HepG2 (cell line): ENCODE results near the gene PKDREJ. TPM values are rescaled to one million over a fixed set of nuclear protein-coding genes. Genes with fewer than 3 reads are reported as not detected.

Source experiments
- ATAC-seq: fragments of 200-7000 bp; cut with Tn5 transposase; 3 replicates; pipeline ENCODE4 v1.9.1; 2020; ENCODE audit warnings: mild to moderate bottlenecking, moderate library complexity
- BruUV-seq: library from RNA; stranded (reverse); fragments of 400-500 nt; replicated peaks from 2 replicates; lab custom pipeline; 2021; lab: Mats Ljungman, UMichigan
- CTCF ChIA-PET: fragments of 300-600 bp; formaldehyde crosslinking; extraction: SDS; loops from one replicate; lab custom pipeline; 2021; ENCODE audit warnings: low total read pairs, inconsistent platforms, low intra/inter-chr PET ratio; lab: Yijun Ruan, JAX
- POLR2A ChIA-PET: fragments of 350-600 bp; sonication (Branson Sonifier 250); formaldehyde crosslinking; loops from one replicate; lab custom pipeline; 2020; ENCODE audit warnings: antibody characterized with exemption, inconsistent platforms; lab: Yijun Ruan, JAX
- DNase-seq: peaks from one replicate; pipeline ENCODE4 v3.0.0-alpha.2; 2015; ENCODE audit warnings: low spot score
- FAIRE-seq: peaks from 3 replicates; lab custom pipeline; 2011; peaks lifted over from hg19 to GRCh38; lab: Jason Lieb, UNC
- H2AFZ ChIP-seq: one replicate; pipeline ENCODE4 v1.6.1; 2011; ENCODE audit warnings: low read length, inconsistent platforms
- H3K27ac ChIP-seq: fragments of 300-600 bp; 3 replicates; pipeline ENCODE4 v1.8.0; 2011; ENCODE audit warnings: mixed run types, mild to moderate bottlenecking, mixed read lengths, low read length, inconsistent platforms; ENCODE audit not compliant: insufficient read depth; ENCODE audit errors: extremely low read length
- H3K27me3 ChIP-seq, 2 experiments: fragments of 200-600 bp in 1 of 2; 2 replicates in 1 of 2; 3 replicates in 1 of 2; pipeline versions ENCODE4 v1.6.0 to v1.8.0; 2011; ENCODE audit warnings: low read length in 2 of 2, mild to moderate bottlenecking in 2 of 2, moderate library complexity in 2 of 2, inconsistent platforms in 1 of 2; ENCODE audit not compliant: insufficient read depth in 2 of 2, control insufficient read depth in 1 of 2
- H3K36me3 ChIP-seq, 2 experiments: fragments of 200-600 bp in 1 of 2; replicated peaks in 1 of 2; 2 replicates in 1 of 2; 3 replicates in 1 of 2; pipeline versions ENCODE4 v1.5.1 to v1.8.0; 2011; ENCODE audit warnings: low read length in 2 of 2, inconsistent platforms in 1 of 2; ENCODE audit not compliant: insufficient read depth in 2 of 2, control insufficient read depth in 1 of 2
- H3K4me1 ChIP-seq: 2 replicates; pipeline ENCODE4 v1.5.1; 2012; ENCODE audit warnings: low read length, inconsistent platforms; ENCODE audit not compliant: insufficient read depth
- H3K4me2 ChIP-seq: 2 replicates; pipeline ENCODE4 v1.6.0; 2011; ENCODE audit warnings: low read depth, low read length, inconsistent platforms
- H3K4me3 ChIP-seq, 3 experiments: fragments of 200-600 bp in 1 of 3; sonication (generic), shearing (Covaris generic) in 1 of 3; replicated peaks in 1 of 3; 2 replicates each; pipeline ENCODE4 v1.5.1; 2011 to 2016; ENCODE audit warnings: low read length in 3 of 3, inconsistent platforms in 2 of 3, low read depth in 2 of 3, mild to moderate bottlenecking in 2 of 3, control low read depth in 1 of 3, mixed read lengths in 1 of 3; ENCODE audit not compliant: insufficient read depth in 1 of 3
- H3K79me2 ChIP-seq: one replicate; pipeline ENCODE4 v1.6.1; 2011; ENCODE audit warnings: low read length, inconsistent platforms; ENCODE audit not compliant: insufficient read depth
- H3K9ac ChIP-seq: 2 replicates; pipeline ENCODE4 v1.6.0; 2011; ENCODE audit warnings: mild to moderate bottlenecking, low read depth, low read length, inconsistent platforms; ENCODE audit not compliant: insufficient read depth
- H3K9me3 ChIP-seq: 2 replicates; pipeline ENCODE4 v1.5.1; 2012; ENCODE audit warnings: mild to moderate bottlenecking, low read length
- H4K20me1 ChIP-seq: 2 replicates; pipeline ENCODE4 v1.6.0; 2011; ENCODE audit warnings: inconsistent platforms, mild to moderate bottlenecking, low read length, moderate library complexity; ENCODE audit not compliant: insufficient read depth
- AGO2 ChIP-seq: fragments of 200-400 bp; formaldehyde crosslinking; optimal IDR thresholded peaks from 2 replicates; pipeline ENCODE3; 2017; ENCODE audit warnings: mild to moderate bottlenecking, low read depth, low read length, moderate library complexity
- CBX2 ChIP-seq, 2 experiments: fragments of 200-600 bp in 1 of 2; sonication (generic); formaldehyde crosslinking in 1 of 2; IDR thresholded peaks; 2 replicates each; pipeline versions ENCODE4 v1.7.0 to v1.8.1; 2018 to 2022; ENCODE audit warnings: low read depth in 2 of 2, low read length in 1 of 2, mild to moderate bottlenecking in 1 of 2, missing genetic modification reagents in 1 of 2
- KLF13 ChIP-seq: sonication (generic); formaldehyde crosslinking; IDR thresholded peaks from 2 replicates; pipeline ENCODE4 v1.4.0; 2020; ENCODE audit warnings: mild to moderate bottlenecking, missing genetic modification reagents
- RBFOX2 ChIP-seq: fragments of 200-400 bp; formaldehyde crosslinking; IDR thresholded peaks from 2 replicates; pipeline ENCODE4 v1.6.1; 2017; ENCODE audit warnings: low read depth, mild to moderate bottlenecking, low read length
- RFXAP ChIP-seq: sonication (generic); formaldehyde crosslinking; IDR thresholded peaks from 2 replicates; pipeline ENCODE4 v1.4.0; 2020; ENCODE audit warnings: missing genetic modification reagents, borderline replicate concordance
- ZFX ChIP-seq: sonication (generic); formaldehyde crosslinking; IDR thresholded peaks from 2 replicates; pipeline ENCODE4 v1.4.0; 2020; ENCODE audit warnings: mild to moderate bottlenecking, low read depth, missing genetic modification reagents, moderate library complexity
- ZNF260 ChIP-seq: sonication (generic); formaldehyde crosslinking; IDR thresholded peaks from 2 replicates; pipeline ENCODE4 v1.4.0; 2020; ENCODE audit warnings: missing genetic modification reagents, low read depth, mild to moderate bottlenecking, borderline replicate concordance
- ZNF33B ChIP-seq: sonication (generic); formaldehyde crosslinking; IDR thresholded peaks from 2 replicates; pipeline ENCODE4 v1.5.1; 2020; ENCODE audit warnings: mild to moderate bottlenecking, missing genetic modification reagents
- ZNF446 ChIP-seq: sonication (generic); formaldehyde crosslinking; IDR thresholded peaks from 2 replicates; pipeline ENCODE4 v1.5.0; 2020; ENCODE audit warnings: mild to moderate bottlenecking, missing genetic modification reagents
- ZNF567 ChIP-seq: sonication (generic); formaldehyde crosslinking; IDR thresholded peaks from 2 replicates; pipeline ENCODE4 v1.8.1; 2023; ENCODE audit warnings: mild to moderate bottlenecking, missing genetic modification reagents, borderline replicate concordance
- WGBS: methylation state at CpG from one replicate; pipeline ENCODE4 v1.1.6; 2017; ENCODE audit warnings: low lambda C conversion rate; 5-methylcytosine and 5-hydroxymethylcytosine counted together
- in situ Hi-C: cut with HindIII; loops from 2 replicates; pipeline ENCODE4 v1.10.0; 2017; ENCODE audit warnings: low pct_unique_long_range_greater_than_20kb; ENCODE audit not compliant: extremely low pct_ligation_motif_present
- intact Hi-C: fragments of 100-400 bp; cut with micrococcal nuclease; formaldehyde crosslinking; loops from one replicate; pipeline ENCODE4 v1.10.0; 2022; ENCODE audit not compliant: unreplicated experiment
- polyA plus RNA-seq, 8 experiments: library from polyadenylated mRNA; depleted of rRNA in 3 of 8; stranded (reverse) in 7 of 8; unstranded in 1 of 8; fragments of >200 nt; fragmentation: Illumina TruSeq in 4 of 8; extraction: Trizol in 4 of 8; gene quantifications; 2 replicates each; pipeline versions ENCODE4 v1.2.1 to v1.2.3, GENCODE V29; 2011 to 2016; ENCODE audit warnings: low read depth in 4 of 8, missing spikeins in 1 of 8, mixed read lengths in 1 of 8; ENCODE audit not compliant: insufficient read depth in 1 of 8
- total RNA-seq, 5 experiments: library from RNA; depleted of rRNA; stranded (reverse); fragments of >200 nt; fragmentation: Illumina TruSeq; extraction: Trizol; gene quantifications; 2 replicates each; pipeline ENCODE4 v1.2.3, GENCODE V29; 2016; ENCODE audit warnings: low read depth in 1 of 5
- TF ChIP-seq, protein P1 (sequence below): sonication (generic); formaldehyde crosslinking; IDR thresholded peaks from 2 replicates; pipeline ENCODE4 v1.9.0; 2022; ENCODE audit warnings: missing genetic modification reagents, mild to moderate bottlenecking, borderline replicate concordance
- TF ChIP-seq, protein P2 (sequence below): sonication (generic); formaldehyde crosslinking; IDR thresholded peaks from 2 replicates; pipeline ENCODE4 v1.8.0; 2022; ENCODE audit warnings: mild to moderate bottlenecking, missing genetic modification reagents, moderate library complexity
- TF ChIP-seq, protein P3 (sequence below): sonication (generic); formaldehyde crosslinking; IDR thresholded peaks from 2 replicates; pipeline ENCODE4 v1.5.1; 2020; ENCODE audit warnings: mild to moderate bottlenecking, missing genetic modification reagents
- TF ChIP-seq, protein P4 (sequence below): IDR thresholded peaks from 2 replicates; pipeline ENCODE4 v1.6.1; 2016; ENCODE audit warnings: mild to moderate bottlenecking, missing biosample characterization, missing genetic modification reagents

PKDREJ gene
- total and polyA plus RNA-seq, 2 of the 13 experiments (the other 11 are each of a cell fraction or from before 2014, with no cell fraction given) = not detected

DNA sequence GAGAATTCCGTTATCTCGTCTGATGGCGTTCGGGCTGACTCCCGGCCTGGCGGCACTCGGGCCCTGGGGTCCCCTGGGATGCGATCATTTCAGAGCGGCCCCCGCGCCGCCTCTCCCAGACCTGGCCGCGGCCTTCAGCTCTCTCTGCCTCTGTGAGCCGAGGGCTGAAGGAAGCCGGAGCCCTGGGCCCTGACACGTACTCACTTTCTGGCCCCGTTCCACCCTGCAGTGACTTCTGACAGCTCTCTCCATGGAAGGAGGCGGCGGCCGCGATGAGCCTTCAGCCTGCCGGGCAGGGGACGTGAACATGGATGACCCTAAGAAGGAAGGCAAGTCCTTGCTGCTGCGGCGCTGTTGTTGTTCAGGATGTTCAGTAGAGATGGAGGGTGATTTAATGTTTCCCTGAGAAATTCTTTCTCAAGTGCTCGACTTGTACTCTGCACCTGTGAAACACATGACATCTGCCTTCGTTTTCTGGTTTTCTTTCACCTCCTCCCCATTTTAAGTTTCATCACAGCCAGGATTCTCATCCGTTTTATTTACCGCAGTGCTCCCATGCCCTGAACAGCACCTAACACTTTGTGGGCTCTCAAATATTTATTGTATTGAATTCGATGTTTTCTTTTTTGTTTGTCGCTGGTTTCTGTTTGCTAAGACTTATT, 34.1 kb upstream of the PKDREJ start:
- H3K4me3 ChIP-seq = peak overlapping the region; percentile 82 to 91 (median 84)
- peaks cover 6 to 33% of the 10 kb centered on the region in 2 experiments for H3K36me3 ChIP-seq
- H3K9me3 ChIP-seq = no peaks in the 10 kb centered on the region
- ATAC-seq = peak; percentile 28
- ChIA-PET CTCF (no interaction called here), POLR2A (no interaction called here)
- no peaks in the 10 kb centered on the region; a peak in 1 of 5 replicates for H3K27me3 ChIP-seq
- peaks cover 33% of the 10 kb centered on the region for H3K4me1 ChIP-seq
- H3K4me2 ChIP-seq = peak overlapping the region; percentile 96
- FAIRE-seq = no peak
- no peak overlapping the region for H2AFZ ChIP-seq
- peaks cover 25% of the 10 kb centered on the region for H3K79me2 ChIP-seq
- peak overlapping the region; percentile 77 for H3K9ac ChIP-seq
- BruUV-seq = TSS peak; percentile 58
- DNase-seq = peak; percentile 11
- intact Hi-C loops = no loop called here
- in situ Hi-C loops = no loop called here
- H3K27ac ChIP-seq = peak overlapping the region; percentile 62
- no peaks in the 10 kb centered on the region for H4K20me1 ChIP-seq
- WGBS = under 1% methylated on average over 12 of the region's 32 CpGs
- TF ChIP-seq ZNF446 (CRISPR knock-in tag) (0 out of 2 replicates have a peak, but pooled peaks have one; percentile 42), ZNF567 (CRISPR knock-in tag) (0 out of 2 replicates have a peak, but pooled peaks have one; percentile 32), AGO2 (peak; percentile 14), RBFOX2 (0 out of 2 replicates have a peak, but pooled peaks have one; percentile 12), ZNF260 (CRISPR knock-in tag) (0 out of 2 replicates have a peak, but pooled peaks have one; percentile 46), RFXAP (CRISPR knock-in tag) (no peak), ZNF33B (CRISPR knock-in tag) (no peak), CBX2 (IDR thresholded peaks at IDR 0.05; ENCODE audit: low read depth, low read length) (no peak), CBX2 (CRISPR knock-in tag; IDR thresholded peaks at IDR 0.05; ENCODE audit: low read depth) (no peak), ZFX (peak; percentile 11; the same call in 1 of the 2 replicates), KLF13 (peak; percentile 52; the same call in 1 of the 2 replicates)
- TF ChIP-seq, protein P1, sequence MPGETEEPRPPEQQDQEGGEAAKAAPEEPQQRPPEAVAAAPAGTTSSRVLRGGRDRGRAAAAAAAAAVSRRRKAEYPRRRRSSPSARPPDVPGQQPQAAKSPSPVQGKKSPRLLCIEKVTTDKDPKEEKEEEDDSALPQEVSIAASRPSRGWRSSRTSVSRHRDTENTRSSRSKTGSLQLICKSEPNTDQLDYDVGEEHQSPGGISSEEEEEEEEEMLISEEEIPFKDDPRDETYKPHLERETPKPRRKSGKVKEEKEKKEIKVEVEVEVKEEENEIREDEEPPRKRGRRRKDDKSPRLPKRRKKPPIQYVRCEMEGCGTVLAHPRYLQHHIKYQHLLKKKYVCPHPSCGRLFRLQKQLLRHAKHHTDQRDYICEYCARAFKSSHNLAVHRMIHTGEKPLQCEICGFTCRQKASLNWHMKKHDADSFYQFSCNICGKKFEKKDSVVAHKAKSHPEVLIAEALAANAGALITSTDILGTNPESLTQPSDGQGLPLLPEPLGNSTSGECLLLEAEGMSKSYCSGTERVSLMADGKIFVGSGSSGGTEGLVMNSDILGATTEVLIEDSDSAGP (CRISPR knock-in tag) = 0 out of 2 replicates have a peak, but pooled peaks have one; percentile 55
- TF ChIP-seq, protein P2, sequence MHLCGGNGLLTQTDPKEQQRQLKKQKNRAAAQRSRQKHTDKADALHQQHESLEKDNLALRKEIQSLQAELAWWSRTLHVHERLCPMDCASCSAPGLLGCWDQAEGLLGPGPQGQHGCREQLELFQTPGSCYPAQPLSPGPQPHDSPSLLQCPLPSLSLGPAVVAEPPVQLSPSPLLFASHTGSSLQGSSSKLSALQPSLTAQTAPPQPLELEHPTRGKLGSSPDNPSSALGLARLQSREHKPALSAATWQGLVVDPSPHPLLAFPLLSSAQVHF = no peak; the same call in 1 of the 2 replicates
- TF ChIP-seq, protein P3, sequence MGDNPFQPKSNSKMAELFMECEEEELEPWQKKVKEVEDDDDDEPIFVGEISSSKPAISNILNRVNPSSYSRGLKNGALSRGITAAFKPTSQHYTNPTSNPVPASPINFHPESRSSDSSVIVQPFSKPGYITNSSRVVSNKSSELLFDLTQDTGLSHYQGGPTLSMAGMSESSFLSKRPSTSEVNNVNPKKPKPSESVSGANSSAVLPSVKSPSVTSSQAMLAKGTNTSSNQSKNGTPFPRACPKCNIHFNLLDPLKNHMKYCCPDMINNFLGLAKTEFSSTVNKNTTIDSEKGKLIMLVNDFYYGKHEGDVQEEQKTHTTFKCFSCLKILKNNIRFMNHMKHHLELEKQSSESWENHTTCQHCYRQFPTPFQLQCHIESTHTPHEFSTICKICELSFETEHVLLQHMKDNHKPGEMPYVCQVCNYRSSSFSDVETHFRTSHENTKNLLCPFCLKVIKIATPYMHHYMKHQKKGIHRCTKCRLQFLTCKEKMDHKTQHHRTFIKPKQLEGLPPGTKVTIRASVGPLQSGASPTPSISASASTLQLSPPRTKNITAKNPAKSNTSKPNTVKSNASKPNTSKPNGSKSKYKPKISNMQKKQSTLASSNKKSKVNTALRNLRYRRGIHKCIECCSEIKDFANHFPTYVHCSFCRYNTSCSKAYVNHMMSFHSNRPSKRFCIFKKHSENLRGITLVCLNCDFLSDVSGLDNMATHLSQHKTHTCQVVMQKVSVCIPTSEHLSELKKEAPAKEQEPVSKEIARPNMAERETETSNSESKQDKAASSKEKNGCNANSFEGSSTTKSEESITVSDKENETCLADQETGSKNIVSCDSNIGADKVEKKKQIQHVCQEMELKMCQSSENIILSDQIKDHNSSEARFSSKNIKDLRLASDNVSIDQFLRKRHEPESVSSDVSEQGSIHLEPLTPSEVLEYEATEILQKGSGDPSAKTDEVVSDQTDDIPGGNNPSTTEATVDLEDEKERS = no peak
- TF ChIP-seq, protein P4, sequence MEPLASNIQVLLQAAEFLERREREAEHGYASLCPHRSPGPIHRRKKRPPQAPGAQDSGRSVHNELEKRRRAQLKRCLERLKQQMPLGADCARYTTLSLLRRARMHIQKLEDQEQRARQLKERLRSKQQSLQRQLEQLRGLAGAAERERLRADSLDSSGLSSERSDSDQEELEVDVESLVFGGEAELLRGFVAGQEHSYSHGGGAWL = no peak
